Heart left ventricle (tissue), 13 donors: ENCODE results near the gene JPH2.

Experiments used
- POLR2A ChIP-seq, 2 donors: fragments of 450-650 bp; IDR thresholded peaks; one replicate each; pipeline ENCODE4 v1.6.1; 2017; ENCODE audit warnings: antibody characterized with exemption in 2 of 2, mild to moderate bottlenecking in 2 of 2, moderate library complexity in 2 of 2
- TF ChIP-seq, protein P1 (sequence below), 12 donors: fragments of 200-600 bp; sonication (generic) in 4 of 12; IDR thresholded peaks; one replicate each; pipeline versions ENCODE4 v1.5.0 to v1.8.0; 2018 to 2022; ENCODE audit warnings: antibody characterized with exemption in 12 of 12, mild to moderate bottlenecking in 5 of 12
- donor health status: ischemic (EF 13 %, LVEDD 7.1; RV severe dilation, severe dysfunction).
- donor health status: DM: no; HTN: yes; CAD: no.
- donor health status: DM: no; HTN: no; CAD: no.
- donor health status: ischemic (EF 25% LVEDD 6.9; RV normal size, moderate dysfunction).
- donor health status: ischemic (EF 25% LVEDD 5.7; RV mildly dilated, moderate dysfunction).
- donor health status: ischemic (EF 35%, LVEDD 5.7; RV mildly dilated, moderate dysfunction).
- donor health status: nonischemic (EF 11% LVEDD 7.7; RV severe dilation, severe dysfunction).
- donor health status: DM: yes; HTN: yes; CAD: no.
- donor health status: PGD.
- donor health status: ischemic (EF 29% LVEDD 5.4; RV normal size, mild dysfunction).
- donor health status: nonischemic (EF 23%, LVEDD 6.1; RV moderate dilation, normal function).

DNA sequence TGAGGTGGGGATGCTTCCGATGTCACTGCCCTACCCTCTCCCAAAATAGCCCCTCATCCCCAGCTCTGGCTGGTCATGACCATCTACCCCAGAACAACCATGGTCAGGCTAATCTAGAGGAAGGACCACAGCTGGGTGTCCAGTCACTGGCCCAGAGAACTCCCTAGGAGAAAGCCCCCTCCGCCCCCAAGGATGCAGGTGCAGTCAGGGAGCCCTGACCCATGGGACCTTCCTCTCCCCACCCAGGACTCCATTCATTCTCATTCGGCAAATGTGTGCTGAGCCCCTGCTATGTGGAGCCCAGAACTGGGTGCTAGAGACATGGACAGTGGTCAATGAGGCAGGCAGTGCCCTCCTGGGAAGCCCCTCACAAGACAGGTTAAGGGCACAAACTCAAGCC is 60.5 kb downstream of the JPH2 start:
- TF ChIP-seq POLR2A (IDR thresholded peaks at IDR 0.05), result no peak
- TF ChIP-seq, protein P1, sequence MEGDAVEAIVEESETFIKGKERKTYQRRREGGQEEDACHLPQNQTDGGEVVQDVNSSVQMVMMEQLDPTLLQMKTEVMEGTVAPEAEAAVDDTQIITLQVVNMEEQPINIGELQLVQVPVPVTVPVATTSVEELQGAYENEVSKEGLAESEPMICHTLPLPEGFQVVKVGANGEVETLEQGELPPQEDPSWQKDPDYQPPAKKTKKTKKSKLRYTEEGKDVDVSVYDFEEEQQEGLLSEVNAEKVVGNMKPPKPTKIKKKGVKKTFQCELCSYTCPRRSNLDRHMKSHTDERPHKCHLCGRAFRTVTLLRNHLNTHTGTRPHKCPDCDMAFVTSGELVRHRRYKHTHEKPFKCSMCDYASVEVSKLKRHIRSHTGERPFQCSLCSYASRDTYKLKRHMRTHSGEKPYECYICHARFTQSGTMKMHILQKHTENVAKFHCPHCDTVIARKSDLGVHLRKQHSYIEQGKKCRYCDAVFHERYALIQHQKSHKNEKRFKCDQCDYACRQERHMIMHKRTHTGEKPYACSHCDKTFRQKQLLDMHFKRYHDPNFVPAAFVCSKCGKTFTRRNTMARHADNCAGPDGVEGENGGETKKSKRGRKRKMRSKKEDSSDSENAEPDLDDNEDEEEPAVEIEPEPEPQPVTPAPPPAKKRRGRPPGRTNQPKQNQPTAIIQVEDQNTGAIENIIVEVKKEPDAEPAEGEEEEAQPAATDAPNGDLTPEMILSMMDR (IDR thresholded peaks at IDR 0.05), result no peak
